Activated naive CD8-positive, alpha-beta T cell treated with anti-CD3 and anti-CD28 coated beads, Interleukin-2, amount 50 U/mL, for 16 hours (primary cell): ENCODE measurements around the gene LYZL4.

Source experiments
- DNase-seq: peaks from one replicate; pipeline ENCODE4 v3.0.0-alpha.2; 2020; ENCODE audit warnings: low read depth, low spot score

LYZL4 gene

DNA sequence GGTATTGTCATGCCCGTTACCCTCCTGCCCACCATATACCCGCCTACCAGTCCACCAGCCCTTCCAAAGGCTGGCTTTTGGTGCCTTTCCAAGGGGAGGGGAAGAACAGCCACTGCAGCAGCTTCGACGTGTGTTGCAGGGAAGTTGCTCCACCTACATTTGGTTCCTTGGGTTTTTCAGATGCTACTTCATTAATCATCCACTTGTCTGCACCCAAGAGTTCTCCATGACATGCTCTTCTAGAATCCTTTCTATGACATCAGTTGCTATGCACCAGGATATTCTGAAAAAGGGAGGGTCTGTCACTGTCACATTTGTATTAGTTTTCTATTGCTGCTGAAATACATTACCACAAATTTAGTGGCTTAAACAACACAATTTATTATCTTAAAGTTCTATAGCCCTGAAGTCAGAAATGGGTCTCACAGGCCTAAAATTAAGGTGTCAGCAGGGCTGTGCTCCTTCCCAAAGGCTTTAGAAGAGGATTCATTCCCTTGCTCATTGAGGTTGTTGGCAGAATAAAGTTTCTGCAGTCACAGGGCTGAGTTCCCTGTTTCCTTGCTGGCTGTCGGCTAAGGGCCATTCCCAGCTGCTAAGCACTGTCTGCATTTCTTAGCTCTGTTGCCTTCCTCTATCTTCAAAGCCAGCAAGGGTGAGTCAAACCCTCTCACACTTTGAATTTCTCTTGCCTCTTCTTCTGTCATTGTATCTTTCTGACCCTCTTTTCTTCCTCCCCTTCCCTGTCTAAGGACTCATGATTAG, at the start of gene LYZL4:
Gene LYZL4, minus strand, starts transcription at position 241 of the 762 bp plus-strand sequence. CDS start 3,359 bp downstream, outside the sequence.
- DNase-seq: no peak

DNA sequence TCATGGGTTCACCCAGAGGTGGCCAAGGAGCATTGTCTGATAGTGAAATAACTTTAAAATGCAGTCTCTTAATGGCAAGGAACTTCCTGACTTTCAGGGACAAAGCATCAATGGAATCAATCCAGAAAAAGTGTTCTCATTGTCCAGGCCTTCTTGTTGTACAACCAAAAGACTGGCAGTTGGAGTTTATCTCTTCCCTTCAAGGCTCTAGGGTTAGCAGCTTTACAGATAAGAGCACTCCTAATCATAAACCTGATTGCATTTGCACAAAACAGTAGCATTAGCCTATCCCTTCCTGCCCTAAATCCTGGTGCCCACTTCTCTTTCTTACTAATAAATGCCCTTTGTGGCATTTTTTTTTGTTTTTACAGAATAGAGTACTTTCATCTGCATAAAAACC, 48.7 kb upstream of the LYZL4 start:
- DNase-seq: no peak

GRCh38 chr3:42456211-42456610, 45.8 kb upstream of the LYZL4 start:
- no peak for DNase-seq

GRCh38 chr3:42451546-42452230, 41.3 kb upstream of the LYZL4 start:
- no peak for DNase-seq

- no peak for DNase-seq
These were observed 40.7 kb upstream of the LYZL4 start for GRCh38 chr3:42451116-42451515.

- DNase-seq: no peak
These were observed 40.2 kb upstream of the LYZL4 start for GRCh38 chr3:42450567-42450966.

DNA sequence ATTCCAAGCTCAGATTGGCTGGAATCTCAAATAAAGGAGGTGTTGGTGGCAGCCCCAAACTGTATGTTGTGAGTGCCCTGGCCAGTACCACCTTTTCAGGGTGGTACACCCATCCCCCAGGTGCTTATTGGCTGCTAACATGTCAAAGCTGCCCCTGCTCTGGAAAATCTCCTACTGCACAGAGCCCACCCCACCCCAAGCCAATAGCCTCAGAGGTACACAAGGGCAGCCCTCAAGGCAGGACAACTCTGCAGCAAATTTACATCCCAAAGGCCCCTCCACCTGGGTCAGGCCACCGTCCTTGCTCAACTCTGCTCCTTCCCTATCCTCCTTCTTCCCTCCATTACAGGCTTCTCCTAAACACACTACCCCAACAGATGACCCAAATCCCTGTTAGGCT, 37.1 kb upstream of the LYZL4 start:
- no peak for DNase-seq

- DNase-seq: no peak
These were observed 36.0 kb upstream of the LYZL4 start for GRCh38 chr3:42446111-42447050.

DNA sequence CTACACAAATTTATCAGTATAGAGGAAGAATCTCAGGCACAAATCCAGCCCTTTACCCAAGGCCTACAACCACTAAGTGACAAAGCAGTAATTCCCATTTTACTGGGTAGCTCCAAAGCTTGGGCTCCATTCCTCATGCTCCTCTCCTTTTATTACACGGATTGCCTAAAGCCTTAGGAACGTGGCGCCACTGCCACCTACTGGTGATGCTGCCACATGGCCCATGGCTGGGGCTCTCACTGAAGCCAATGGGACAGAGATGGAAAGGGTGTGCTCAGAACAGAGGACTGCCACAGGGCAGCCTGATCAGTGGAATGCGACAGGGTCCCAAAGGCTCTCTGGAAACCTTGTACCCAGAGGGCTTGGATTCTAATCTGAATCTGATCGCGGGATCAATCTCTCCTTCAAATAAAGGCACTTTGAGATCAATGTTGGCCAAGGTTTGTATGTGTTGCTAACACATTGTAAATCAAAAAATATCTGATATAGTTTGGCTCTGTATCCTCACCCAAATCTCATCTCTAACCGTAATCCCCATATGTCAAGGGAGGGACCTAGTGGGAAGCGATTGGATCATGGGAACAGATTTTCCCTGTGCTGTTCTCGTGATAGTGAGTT, 33.5 kb upstream of the LYZL4 start:
- peak; percentile 59 for DNase-seq

DNA sequence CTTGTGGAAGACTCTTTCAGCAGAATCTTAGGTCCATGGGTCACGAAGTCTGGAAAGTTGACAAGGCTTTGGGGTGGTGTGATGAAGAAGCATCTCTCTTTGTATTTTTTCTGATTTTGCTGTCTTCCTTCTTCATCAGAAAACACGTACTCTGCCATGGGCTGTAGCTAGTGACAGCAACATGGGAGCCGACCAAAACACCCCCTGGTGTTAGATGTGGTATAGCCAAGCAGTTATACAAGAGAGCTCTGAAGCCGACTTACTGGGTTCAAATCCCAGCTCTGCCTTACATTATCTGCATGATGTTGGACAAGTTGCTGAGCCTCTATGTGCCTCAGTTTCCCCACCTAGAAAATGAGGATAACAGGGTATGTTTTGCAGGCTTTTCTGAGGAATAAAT, 32.9 kb upstream of the LYZL4 start:
- no peak for DNase-seq

DNA sequence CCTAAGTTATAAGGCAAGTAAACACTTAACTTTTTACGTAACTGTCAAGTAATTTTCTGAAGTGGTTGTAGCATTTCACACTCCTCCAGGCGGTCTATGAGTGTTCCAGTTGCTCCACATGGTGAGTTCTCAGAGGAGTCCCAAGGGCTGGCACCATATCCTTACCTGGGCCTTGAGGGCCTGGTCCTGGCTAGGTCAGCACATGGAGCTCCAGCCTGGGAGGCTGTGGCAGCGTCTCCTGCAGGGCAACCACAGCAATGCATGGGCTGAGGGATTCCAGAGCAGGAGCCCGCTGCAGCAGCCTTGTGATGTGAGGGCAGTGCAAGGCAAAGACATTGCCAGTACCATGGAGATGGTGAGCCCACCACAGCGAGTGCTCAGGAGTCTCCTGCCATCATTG, 32.2 kb upstream of the LYZL4 start:
- DNase-seq: no peak

GRCh38 chr3:42441791-42442190, 31.4 kb upstream of the LYZL4 start:
- DNase-seq: no peak

GRCh38 chr3:42440924-42441323, 30.5 kb upstream of the LYZL4 start:
- DNase-seq: no peak

DNA sequence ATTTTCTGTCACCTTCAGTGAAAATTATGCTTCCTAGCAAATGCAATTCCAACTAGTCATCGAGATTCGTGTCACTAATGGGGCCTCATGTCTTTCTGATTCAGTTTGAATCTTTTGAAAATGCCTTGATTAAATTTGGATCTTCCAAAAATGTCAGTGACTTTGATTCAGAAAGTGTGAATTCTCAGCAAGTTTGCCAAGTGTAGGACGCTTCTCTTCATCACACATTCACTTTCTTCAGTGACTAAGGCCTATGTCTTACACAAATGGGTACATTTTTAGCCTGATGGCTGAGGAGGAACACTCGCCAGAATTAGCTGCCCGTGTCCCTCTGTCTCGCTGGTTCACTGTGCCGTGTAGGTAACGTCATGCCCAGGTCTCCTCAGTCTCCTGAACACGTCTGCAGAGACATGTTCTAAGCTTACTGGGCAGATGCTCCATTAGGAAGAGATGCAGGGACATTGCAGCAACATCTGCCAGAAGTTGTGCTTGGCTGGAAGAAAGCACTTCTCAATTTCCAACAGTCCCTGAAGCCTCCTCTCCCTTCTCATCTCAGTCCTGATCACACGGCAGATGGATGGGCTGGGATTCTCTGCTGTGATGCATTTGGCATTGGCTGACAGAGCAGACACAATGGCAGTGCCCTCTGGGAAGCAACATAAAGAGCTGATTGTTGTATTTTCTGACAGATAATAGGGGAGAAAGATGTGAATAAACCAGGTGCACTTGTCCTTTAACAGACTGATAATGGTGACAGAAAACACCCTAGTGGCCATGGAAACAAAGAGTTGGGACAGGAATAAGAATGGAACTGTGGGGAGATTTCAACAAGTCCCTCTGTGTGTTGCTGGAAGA, 29.1 kb upstream of the LYZL4 start:
- no peak for DNase-seq

- no peak for DNase-seq
These were observed 28.3 kb upstream of the LYZL4 start for GRCh38 chr3:42438758-42439157.

- DNase-seq: no peak
These were observed 27.8 kb upstream of the LYZL4 start for GRCh38 chr3:42438193-42438592.

DNA sequence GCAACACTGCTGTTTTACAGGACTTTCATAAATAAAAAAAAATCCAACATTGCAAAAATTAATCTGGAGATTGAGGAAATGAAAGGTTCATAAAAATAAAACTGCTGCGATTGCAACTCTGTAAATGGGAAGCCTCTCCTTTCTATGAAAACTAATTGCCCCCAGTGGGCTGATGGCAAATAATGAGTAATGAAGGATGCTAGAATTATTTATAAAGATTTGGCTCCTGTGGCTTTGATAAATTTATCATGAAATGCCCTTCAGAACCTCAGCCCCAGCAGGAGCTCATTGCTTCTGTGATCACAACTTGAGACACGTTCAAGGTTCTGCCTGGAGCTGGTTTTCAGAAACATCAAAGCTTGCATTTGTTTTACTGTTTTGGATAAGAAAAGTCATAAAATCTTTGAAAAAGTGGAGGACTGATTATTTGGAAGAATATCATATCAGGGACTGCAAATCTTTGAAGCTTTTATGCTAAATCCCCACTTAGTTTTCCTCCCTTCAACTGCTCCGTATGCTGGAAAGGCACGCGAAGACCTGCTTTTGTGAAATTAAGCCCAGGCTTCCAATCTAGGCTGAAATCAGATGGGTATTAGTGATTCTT, 24.5 kb upstream of the LYZL4 start:
- DNase-seq: no peak

GRCh38 chr3:42432485-42432884, 22.1 kb upstream of the LYZL4 start:
- DNase-seq: no peak

DNA sequence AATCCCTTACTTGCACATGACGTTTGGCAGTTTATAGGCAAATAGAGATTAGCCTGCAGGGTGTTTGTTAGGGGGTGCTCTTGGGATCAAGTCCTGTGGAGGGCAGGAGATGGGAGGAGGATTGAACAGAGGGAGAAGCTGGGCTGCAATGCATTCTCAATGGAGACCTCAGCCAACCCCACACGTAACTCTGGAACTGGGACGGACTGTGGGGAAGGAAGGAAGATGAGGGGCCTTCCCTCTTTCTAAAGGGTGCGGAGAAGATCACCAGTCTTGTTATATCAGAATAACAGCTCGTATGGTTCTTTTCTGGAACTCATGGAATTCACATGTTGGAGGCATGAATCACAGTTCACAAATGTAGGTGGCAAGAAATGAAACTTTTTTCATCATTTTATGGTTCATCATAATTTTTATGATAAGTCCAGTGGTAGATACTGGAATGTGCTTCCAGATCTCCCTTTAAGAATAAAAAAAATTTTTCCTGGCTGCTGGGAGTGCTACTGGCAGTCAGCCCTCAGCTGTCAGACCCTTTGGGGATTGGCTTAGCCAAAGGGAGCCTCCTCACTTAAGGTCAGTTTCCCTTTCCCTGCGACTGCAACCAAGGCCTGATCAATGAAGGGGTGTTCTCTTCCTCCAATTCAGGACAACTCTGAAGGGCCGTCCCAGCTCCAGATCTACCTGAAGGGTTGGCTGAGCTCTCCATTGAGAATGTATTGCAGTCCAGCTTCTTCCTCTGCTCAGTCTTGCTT, 20.5 kb upstream of the LYZL4 start:
- no peak for DNase-seq

- DNase-seq: no peak
These were observed 18.4 kb upstream of the LYZL4 start for GRCh38 chr3:42428830-42429229.
